HG02642 (cell line): ENCODE measurements around the gene MTPN.

Source experiments
- ATAC-seq: cut with Tn5 transposase; IDR thresholded peaks from one replicate; pipeline ENCODE4 v1.9.1; 2021; ENCODE audit warnings: mild to moderate bottlenecking; ENCODE audit not compliant: unreplicated experiment, poor library complexity

Gene MTPN

DNA sequence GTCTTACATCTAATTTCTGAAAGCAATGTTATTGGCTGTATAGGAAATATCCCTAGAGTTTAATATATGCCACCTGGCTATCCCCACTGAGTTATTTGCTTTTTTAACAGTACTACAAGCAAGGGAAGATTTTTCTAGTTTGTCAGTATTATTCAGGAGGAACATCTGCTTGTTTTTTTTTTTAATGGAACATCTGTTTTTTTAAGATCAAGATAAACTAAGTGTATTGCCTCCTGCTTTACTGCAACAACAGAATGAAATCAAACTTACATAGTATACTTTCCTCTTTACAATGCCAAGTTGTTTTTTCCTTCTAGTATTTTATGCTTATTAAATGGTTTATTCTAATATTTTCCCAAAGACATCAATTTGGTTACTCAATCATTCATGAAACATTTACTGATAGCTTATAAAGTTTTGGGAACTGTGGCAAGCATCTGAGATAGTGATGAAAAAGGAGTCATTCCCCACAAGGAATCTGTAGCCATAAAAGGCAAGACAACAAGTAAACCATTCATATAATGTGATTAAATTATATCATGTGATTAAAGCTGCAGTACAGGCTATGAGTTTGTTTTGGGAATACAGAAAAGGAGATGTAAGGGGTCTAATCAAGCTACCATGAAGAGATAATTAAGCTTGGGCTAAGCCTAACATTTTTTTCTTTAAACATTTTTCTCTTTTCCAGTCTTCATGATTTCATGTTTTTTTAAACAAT is 17.4 kb downstream of the MTPN start:
- no peak for ATAC-seq

DNA sequence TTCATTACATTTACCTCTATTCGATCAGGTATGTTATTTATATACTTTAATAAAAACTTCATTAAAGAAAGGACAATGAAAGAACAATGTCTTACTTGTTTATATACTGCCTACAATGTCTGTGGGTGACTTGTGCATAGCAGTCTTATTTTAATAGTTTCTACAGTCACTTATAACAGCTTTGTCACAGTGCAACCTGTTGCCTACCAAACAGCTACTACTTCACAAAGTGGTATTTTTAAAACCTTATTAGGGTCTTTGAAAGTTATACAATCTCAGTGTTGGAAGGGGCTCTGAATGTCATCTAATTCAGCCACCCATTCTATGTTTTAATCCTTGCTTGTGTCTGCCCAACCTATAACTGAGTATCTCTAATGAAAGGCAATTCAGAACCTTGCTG is 19.0 kb downstream of the MTPN start:
- no peak for ATAC-seq

DNA sequence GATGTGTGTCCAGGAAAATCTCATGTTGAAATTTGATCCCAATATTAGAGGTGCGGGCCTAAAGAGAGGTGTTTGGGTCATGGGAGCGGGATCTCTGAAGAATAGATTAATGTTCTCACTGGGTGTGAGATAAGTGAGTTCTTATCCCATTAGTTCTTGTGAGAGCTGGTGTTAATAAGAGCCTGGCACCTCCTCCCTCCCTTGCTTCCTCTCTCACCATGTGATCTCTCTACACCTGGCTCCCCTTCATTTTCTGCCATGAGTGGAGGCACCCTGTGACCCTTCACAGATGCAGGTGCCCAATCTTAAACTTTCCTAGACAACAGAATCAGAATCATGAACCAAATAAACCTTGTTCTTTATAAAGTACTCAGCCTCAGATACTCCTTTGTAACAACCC is 19.5 kb downstream of the MTPN start:
- no peak for ATAC-seq

DNA sequence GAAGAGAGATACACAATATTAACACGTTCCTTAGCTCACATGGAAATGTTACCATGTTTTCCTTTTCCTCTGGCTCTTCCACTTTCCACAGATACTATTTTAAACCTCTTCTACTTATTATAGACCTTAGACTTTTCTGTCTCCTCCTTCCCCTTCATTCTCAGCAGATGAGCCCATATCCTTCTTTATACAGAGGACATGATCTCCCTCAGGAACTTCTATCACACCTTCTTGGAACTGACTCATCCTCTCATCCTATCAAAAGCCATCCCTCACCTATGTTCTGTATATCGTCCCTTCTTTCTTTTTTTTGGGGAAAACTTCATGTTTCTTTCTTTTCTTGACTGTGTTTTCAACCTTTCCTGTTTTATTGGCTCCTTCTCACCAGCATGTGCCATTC is 20.8 kb downstream of the MTPN start:
- ATAC-seq, result no peak

DNA sequence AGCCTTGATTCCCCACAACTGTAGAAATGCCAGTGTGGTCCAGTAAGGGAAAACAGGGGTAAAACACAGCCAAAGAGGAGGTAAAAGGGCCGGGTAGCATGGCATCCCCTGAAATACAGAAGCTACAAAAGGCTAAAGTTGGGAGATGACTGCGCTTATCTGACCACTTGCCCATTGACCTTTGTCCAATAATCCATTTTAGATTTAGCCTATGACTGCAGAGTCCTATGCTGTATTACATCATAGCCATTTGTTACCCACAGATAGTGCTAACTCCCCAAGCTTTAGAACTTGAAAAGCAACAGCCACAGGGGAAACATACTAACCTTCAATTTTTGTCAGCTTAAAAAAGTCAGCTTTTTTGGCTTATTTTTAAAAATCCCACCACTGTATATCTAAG is 26.2 kb downstream of the MTPN start:
- ATAC-seq, result no peak

DNA sequence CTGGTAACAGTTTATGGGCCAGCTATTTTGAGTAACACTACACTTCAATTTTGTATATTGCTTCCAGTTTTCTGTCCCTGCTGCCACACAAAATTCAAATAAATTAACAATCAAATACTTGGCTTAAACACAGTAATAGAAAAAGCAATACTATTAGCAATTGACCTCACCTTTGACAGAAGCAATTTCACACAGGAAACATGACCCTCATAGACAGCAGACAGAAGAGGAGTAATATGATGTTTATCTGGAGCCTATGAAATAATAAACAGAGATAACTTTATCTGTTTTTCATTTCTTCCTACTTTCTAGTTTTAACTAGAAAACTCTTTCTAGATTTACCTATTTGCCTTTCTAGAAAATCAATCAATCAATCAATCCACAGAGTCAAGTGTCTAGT is 26.7 kb downstream of the MTPN start:
- no peak for ATAC-seq

DNA sequence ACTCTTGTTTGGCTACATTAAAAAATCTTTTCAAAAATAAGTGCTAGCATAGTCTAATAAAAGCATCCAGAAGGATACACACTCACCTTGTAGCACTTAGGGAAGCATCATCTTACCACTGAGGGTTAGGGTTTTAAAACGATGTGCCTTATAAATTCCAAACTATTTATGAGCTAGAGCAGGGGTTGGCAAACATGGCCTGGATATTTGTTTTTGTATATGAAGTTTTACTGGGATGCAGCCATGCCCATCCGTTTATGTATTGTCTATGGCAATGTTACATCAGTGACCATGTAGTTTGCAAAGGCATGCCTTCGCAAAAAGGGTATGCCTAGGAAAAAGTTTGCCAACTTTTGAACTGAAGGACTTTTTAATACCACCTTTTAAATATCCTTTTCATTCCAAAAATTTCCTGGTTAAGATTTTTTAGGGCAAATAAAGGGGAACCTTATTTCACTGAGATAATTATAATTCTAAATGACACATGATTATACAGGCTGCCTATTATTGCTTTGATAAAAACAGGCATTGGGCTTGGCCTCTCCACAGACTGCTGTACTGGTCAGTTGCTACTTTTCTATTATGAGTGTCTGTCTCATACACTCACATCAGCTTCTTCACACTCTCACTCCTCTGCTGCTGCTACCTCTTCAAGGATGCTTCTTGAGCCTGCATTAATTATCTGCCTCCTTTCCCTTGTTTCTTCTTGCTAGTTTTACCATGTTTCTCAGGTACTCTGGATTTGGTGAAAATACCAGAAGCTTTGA is 30.7 kb downstream of the MTPN start:
- ATAC-seq, result no peak

DNA sequence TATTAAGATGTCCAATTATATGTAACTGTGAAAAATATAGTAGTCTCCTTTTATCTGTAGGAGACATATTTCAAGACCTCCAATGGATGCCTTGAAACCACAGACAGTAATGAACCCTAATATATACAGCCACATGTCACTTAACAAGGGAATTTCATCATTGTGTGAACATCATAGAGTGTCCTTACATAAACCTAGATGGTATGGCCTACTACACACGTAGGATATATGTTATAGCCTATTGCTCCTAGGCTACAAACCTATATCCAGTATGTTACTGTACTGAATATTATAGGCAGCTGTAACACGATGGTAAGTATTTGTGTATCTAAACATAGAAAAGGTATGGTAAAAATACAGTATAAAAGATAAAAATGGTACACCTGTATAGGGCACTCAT is 32.4 kb downstream of the MTPN start:
- no peak for ATAC-seq

DNA sequence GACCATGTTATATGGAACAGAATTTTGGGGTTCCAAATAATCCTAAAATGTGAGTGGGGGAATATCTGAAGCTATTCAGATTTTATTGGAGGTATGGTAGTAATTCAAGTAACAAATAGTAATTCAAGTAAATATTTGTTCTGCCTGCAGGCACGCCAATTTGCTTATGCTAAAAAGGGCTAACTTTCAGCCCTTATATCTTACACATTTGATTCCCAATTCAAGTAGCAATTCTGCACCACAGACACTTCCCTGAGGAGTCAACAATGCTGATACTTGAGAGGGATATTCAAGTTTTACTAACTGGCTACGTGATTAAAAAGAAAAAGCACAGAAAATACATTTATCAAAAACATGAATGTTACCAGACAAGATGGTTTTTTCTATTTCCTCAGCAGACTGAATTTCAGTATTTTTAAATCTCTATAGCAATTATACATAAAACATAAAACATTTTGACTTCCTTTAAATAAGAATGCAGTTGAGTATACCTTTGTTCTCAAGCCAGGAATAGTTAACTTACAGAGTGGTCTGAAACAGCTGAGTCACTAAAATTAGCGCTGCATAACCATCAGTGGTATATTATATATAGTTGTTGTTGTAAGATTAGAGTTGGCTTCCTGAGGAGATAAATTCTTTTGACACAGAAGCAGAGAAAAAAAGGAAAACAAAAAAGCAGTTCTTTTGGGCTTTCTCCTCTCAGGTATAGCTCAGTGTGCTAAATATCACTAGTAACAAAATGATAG is 33.9 kb downstream of the MTPN start:
- no peak for ATAC-seq

DNA sequence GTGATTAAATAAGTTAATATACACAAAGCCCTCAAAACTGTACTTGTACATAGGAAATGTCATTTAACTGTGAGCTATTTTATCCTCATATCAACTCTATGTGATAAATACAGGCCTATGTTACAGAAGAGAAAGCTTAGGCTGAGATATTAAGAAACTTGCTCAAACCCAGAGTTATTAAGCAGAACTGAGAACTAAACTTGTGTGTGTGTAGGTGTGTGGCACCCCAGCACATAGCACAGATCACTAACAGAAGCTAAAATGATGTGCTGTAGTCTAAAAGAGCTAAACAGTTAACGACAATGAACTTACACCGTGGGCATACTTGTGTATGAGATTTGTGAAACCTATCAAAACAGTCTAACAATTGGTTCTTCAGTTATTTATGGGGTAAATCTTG is 34.5 kb downstream of the MTPN start:
- ATAC-seq, result peak; percentile 89

DNA sequence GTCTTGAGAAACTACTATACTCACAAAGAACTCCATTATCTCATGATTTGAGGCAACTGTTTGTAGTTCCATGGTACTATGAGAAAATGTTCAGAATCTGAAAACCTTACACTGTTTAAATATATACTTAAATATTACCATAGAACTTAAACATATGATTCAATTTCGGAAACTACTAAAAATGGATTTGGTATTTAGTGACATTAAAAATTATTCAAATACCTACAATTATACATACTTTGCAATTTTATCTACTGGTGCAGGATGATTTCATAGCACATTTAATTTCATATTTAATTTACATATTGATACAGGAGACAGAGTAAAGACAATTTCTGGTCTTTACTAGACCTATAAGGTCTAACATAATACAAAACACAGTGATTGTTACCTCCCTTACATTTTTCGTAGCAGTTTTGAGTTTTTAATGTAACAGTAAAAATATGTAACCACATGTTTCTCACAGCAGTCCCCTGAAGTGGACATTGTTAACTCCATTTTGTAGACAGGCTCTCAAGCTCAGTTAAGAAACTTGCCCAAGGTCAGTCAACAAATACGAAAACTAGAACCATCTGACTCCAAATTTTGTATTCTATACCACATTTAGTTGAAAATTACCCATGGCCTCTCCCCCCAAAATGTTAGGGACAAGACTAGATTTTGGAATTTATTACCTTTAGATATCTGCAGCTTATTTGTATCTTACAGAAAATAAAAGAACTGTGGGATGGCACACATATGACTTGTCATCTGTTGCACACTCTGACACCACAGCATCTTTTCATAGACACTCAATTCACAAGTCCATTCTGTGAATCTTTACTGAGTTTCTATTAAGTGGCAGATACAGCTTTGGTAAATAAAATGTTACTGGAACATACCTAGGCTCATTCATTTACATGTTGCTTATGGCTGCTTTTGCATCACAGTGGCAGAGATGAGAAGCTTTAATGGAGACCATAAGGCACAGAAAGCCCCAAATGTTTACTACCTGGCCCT is 36.8 kb downstream of the MTPN start:
- no peak for ATAC-seq

DNA sequence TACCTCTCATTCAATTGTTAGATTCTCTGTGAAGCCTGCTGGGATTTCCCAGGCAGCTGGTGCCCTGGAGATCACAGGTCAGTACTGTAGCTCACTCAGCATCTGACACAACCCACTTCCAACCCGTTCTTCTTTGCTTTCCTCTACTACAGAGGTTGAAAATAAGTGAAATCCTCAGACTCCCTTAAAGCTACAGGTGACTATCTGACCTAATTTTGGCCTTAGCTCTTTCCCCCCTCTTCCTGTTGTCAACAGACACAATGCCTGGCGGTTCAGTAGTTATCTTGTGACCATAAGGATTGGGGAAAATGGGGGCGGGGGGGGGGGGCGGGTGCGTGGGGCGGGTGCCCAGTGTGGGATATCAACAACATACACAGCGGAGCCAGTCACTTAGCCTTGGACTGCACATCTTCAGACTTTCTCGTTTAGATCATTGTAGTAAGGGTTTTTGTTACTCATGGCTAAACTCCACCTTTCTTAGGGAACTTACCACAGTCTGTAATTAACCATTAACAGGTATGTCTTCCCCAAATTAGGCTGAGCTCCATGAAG is 37.8 kb downstream of the MTPN start:
- no peak for ATAC-seq

DNA sequence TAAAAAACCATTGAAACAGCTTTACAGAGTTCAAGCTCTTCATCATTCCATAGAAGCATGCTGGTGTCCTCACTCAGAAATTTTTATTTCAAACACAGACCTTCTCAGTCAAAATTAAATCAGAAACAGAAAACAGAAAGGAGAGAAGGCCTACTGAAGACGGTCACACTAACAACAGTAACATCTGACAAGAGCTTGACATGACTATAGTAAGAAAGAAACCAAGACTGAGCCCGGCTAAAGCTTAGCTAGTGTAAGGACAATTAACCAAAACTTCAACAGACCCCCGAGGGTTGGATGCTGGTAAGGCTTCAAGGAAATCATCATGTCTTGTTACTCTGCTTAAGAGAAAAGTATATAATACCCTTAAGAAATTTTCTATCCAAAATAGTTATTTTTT is 38.6 kb downstream of the MTPN start:
- ATAC-seq, result peak; percentile 61

DNA sequence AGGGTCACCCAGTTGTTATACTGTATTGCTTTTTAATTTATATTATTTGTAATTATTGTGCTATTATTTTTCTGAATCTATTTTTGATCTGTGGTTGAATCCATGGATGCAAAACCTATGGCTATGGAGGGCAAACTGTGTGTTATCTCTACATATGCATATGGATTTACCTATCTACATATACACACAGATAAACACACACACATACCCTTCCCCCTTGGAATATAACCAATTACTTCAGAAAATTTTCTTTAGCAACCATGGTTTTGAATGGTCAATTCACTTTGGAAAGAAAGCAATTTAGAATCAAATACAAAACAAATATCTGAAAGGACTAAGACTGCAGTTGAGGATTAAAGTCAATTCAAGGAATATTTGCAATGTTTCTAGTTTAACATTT is 39.1 kb downstream of the MTPN start:
- ATAC-seq, result no peak

DNA sequence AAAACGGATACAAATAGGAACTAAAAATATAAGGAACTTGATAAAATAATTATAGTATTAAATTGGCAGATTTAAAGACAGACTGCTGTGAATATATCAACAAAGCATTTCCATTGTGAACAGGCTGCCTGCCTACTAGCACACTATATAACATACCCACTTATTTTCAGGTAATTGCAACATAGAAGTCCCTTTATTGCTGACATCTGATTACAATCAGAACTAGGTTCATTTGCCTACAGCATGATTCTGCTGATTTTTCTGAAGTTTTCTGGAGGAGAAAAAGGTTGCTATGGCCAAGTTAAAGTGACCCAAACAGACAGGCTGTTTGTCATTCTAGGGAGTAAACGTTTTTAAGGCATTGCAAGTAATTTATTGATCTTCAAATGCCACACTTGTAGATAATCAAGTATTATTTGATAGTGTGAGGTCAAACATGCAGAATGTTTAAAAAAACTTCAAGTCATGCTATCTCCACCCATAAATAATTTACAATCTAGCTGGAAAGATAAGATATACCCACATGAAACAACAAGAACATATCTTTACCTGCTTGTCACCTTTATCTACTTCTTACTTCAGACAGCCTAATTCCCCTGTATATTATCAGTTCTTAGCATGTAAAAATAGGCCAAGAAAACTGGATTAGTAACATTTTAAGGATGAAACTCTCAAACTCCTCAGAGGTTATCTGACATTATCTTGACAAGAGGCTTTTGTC is 40.5 kb downstream of the MTPN start:
- ATAC-seq, result no peak

DNA sequence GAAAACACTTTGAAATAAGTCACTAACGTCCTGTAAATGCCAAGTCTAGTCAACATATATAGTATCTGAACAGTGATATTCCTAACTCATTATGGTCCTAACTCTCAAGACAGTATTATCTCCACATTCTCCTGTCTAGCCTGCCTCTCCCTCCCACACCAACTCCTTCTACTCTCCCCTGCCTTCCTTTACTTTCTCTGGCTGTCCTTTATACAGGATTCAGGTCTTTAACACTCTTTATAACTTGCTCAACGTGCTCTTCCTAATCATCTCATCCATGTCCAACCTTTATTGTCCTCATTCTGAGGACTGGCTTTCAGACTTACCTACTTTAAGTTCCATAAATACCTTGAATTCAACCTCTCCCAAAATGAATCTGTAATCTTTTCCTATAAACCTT is 42.5 kb downstream of the MTPN start:
- ATAC-seq, result no peak

DNA sequence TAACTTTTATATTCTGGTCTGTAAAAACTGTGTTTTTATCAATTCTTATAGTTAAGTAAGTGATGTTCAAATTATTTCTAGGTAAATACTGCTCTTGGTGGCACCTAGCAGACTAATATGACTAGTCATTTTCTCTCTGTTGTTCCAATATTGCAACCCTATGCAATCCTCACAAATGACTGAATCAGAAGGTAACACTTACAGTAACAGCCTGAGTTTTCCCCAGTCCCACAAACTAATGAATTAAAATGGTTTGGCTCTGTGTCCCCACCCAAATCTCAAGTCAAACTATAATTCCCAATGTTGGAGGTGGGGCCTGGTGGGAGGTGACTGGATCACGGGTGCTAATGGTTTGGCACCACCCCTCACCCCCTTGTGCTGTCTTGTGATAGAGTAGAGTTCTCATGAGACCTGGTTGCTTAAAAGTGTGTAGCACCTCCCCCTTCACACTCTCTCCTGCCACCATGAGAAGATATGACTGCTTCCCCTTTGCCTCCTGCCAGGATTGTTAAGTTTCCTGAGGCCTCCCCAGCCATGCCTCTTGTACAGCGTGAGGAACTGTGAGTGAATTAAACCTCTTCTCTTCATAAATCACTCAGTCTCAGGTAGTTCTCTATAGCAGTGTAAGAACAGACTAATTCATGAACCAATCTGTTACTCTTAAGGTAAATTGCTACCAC is 43.5 kb downstream of the MTPN start:
- ATAC-seq, result no peak

DNA sequence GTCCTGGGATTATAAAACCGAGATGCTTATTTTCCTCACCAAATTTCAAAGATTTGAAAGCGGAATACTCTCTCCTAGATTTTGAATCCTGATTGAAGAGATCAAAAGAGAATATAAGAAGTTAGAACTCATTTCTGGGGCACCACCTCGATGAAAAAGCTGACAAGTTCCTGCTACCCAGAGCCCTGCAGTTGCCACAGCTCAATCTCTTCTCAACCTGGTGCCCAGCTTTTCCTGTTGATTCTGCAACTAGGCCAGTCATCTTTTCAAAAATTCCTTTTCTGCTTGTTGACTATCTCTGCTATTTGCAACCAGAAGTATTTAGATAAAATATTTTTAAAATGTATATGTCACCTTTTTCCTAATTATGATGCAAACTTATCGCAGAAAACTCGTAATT is 45.0 kb downstream of the MTPN start:
- ATAC-seq, result no peak
